ENCODE data around the gene MYCN.

Gene MYCN

GRCh38 chr2:15976354-15976753 lies 36.0 kb downstream of the MYCN start:
- DNase-seq (ENCODE audit: low read depth) = no peak

DNA sequence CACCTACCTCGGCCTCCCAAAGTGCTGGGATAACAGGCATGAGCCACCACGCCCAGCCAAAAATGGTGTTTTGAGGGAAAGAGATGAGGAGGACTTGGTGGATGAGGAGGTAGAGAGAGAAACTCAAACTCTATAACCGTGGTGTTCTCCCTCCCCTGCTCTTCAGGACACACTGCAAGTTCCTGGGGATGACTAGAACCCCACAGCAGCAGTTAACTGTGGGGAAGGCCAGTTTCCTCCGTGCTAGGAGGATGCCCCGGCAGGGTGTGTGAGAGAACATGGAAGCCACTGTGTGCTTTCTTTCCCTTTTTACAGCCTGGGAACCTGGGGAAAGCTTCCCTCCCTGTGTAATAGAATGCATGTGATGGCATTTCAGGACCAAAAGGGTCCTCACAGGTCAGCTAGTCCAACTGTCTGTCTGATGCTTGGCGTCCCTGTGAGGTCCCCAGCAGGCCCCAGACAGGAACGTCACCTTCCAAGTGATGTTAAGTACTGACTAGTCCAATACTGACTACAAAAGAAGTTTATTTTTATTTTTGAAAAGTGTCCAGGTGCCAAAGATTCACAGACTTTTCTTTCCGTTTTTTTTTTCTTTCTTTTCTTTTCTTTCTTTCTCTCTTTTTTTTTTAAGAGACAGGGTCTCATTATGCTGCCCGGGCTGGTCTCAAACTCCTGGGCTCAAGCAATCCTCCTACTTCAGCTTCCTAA lies 38.9 kb downstream of the MYCN start:
- no peak for DNase-seq (ENCODE audit: low read depth)

GRCh38 chr2:15979759-15980604 lies 39.6 kb downstream of the MYCN start:
- no peak for DNase-seq (ENCODE audit: low read depth)

GRCh38 chr2:15980605-15981098 lies 40.3 kb downstream of the MYCN start:
- DNase-seq (ENCODE audit: low read depth) = no peak

- no peak for DNase-seq (ENCODE audit: low read depth)
Observed at GRCh38 chr2:15981646-15982045, 41.3 kb downstream of the MYCN start.

GRCh38 chr2:15982285-15983044 lies 42.1 kb downstream of the MYCN start:
- no peak for DNase-seq (ENCODE audit: low read depth)

- DNase-seq (ENCODE audit: low read depth) = no peak
Observed at GRCh38 chr2:15983496-15983895, 43.1 kb downstream of the MYCN start.

GRCh38 chr2:15984368-15985255 lies 44.3 kb downstream of the MYCN start:
- no peak for DNase-seq (ENCODE audit: low read depth)

- no peak for DNase-seq (ENCODE audit: low read depth)
Observed at GRCh38 chr2:15985531-15985930, 45.2 kb downstream of the MYCN start.

GRCh38 chr2:15986068-15986560 lies 45.8 kb downstream of the MYCN start:
- no peak for DNase-seq (ENCODE audit: low read depth)

- DNase-seq (ENCODE audit: low read depth) = no peak
Observed at GRCh38 chr2:15986644-15987043, 46.3 kb downstream of the MYCN start.

DNA sequence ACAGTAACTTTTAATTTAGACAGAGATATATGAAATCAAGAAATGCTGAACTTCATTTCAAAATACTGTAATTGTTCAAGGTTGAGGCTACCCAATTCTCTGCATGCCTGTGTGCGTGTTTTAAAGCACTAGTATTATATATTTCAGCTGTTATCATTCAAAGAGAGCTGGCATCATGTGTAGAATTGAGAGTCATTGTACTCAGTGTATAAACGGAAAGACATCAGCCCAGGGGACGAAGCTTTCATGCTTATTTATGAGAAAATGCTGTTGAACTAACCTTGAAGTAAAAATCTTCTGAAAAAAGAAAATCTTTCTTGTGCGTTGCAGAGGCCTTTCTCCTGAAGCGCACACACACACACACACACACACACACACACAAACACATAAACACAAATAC lies 48.4 kb downstream of the MYCN start:
- no peak for DNase-seq (ENCODE audit: low read depth)

GRCh38 chr2:15989559-15989958 lies 49.2 kb downstream of the MYCN start:
- DNase-seq (ENCODE audit: low read depth) = no peak

- no peak for DNase-seq (ENCODE audit: low read depth)
Observed at GRCh38 chr2:15990151-15991101, 50.1 kb downstream of the MYCN start.

- DNase-seq (ENCODE audit: low read depth) = no peak
Observed at GRCh38 chr2:15991231-15991630, 50.9 kb downstream of the MYCN start.

GRCh38 chr2:15992457-15993231 lies 52.3 kb downstream of the MYCN start:
- DNase-seq (ENCODE audit: low read depth) = no peak

DNA sequence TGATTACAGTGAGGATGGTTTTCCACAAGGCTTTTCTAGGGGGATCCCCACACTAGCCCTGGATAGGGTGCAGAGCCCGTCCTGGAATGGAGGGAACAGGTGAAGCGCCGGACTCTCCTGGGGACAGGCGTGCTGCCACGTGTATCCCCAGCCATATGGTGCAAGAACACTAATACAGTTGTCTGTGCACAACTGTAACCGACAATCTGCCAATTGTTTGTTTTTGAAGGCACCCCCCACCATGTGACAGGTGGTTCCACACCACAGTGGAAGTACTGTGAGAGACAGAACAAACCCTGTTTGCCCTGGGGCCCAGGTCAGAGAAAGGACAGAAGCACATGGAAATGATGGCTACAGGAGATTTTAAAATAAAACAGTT lies 52.9 kb downstream of the MYCN start:
- DNase-seq (ENCODE audit: low read depth) = no peak

GRCh38 chr2:15993666-15994065 lies 53.3 kb downstream of the MYCN start:
- DNase-seq (ENCODE audit: low read depth) = no peak

GRCh38 chr2:15995603-15996002 lies 55.3 kb downstream of the MYCN start:
- no peak for DNase-seq (ENCODE audit: low read depth)
